Erythroblast (primary cell): ENCODE results near the gene PLCB4.

Experiments
- GATA1 ChIP-seq: IDR thresholded peaks from 2 replicates; pipeline ENCODE4 v1.6.1; 2011; ENCODE audit warnings: low read depth, mild to moderate bottlenecking, control low read depth, low read length, moderate library complexity
- POLR2A ChIP-seq: IDR thresholded peaks from 2 replicates; pipeline ENCODE4 v1.6.1; 2011; ENCODE audit warnings: mild to moderate bottlenecking, low read length

- TF ChIP-seq POLR2A (no peak), GATA1 (no peak)
These were observed 104.0 kb downstream of the PLCB4 start for GRCh38 chr20:9172851-9173250.
